ENCODE data around the gene INVS.
"Not testable (repeated sequence)": the region's sequence is repeated elsewhere in the genome, so short reads cannot be mapped to it uniquely, and the experiment has no call there.

INVS gene

GRCh38 chr9:100229136-100229535, 130.1 kb downstream of the INVS start:
- TF ChIP-seq Cebpa-rat (IDR thresholded peaks at IDR 0.05): no peak
- H3K4me1 ChIP-seq: no peaks in the 10 kb centered on the region

GRCh38 chr9:100229561-100229960, 130.5 kb downstream of the INVS start:
- Histone ChIP-seq H3K4me1 (no peaks in the 10 kb centered on the region), H3K36me3 (peaks cover 23 to 75% (median 55%) of the 10 kb centered on the region in 11 experiments; a peak in 21 of 22 replicates), H4K20me1 (no peaks in the 10 kb centered on the region), H3K9me3 (replicated peaks in 1 of 11) (peaks cover 16 to 25% (median 20%) of the 10 kb centered on the region in 11 experiments), H3K4me3 (no peak overlapping the region), H3K4me2 (no peak overlapping the region), H3K9ac (no peak overlapping the region), H3K27ac (no peak overlapping the region), H3K27me3 (no peaks in the 10 kb centered on the region)
- TF ChIP-seq Cebpa-rat (IDR thresholded peaks at IDR 0.05): no peak

More at GRCh38 chr9:100229136-100229535, 130.1 kb downstream of the INVS start:
- peaks cover 23 to 70% (median 55%) of the 10 kb centered on the region in 11 experiments; a peak in 21 of 22 replicates for H3K36me3 ChIP-seq
- H4K20me1 ChIP-seq: no peaks in the 10 kb centered on the region
- no peak overlapping the region for H3K4me3 ChIP-seq
- H3K9ac ChIP-seq: no peak overlapping the region
- H3K27ac ChIP-seq: no peak overlapping the region
- H3K4me2 ChIP-seq: no peak overlapping the region
- H3K27me3 ChIP-seq: no peaks in the 10 kb centered on the region
- peaks cover 15 to 21% (median 17%) of the 10 kb centered on the region in 11 experiments for H3K9me3 ChIP-seq (replicated peaks in 1 of 11)

- H3K27ac ChIP-seq, H4K20me1 ChIP-seq, H3K9ac ChIP-seq, H3K27me3 ChIP-seq, H3K4me1 ChIP-seq, H3K4me3 ChIP-seq, H3K4me2 ChIP-seq: not testable (repeated sequence)
- Histone ChIP-seq H3K9me3 (replicated peaks in 1 of 11) (peaks cover 22 to 43% (median 33%) of the 10 kb centered on the region in 11 experiments), H3K36me3 (peaks cover 23 to 75% (median 47%) of the 10 kb centered on the region in 11 experiments)
Measured at GRCh38 chr9:100236986-100237385, 137.9 kb downstream of the INVS start.

- TF ChIP-seq Cebpa-rat (IDR thresholded peaks at IDR 0.05): no peak
- Histone ChIP-seq H3K9me3 (replicated peaks in 1 of 11) (peaks cover 0 to 15% (median 10%) of the 10 kb centered on the region in 11 experiments; a peak in 12 of 22 replicates), H3K27ac (no peak overlapping the region), H3K36me3 (peaks cover 30 to 84% (median 59%) of the 10 kb centered on the region in 11 experiments), H3K27me3 (no peaks in the 10 kb centered on the region), H3K4me1 (no peaks in the 10 kb centered on the region), H4K20me1 (no peaks in the 10 kb centered on the region), H3K9ac (no peak overlapping the region), H3K4me2 (no peak overlapping the region), H3K4me3 (no peak overlapping the region)
Measured at GRCh38 chr9:100240512-100240911, 141.5 kb downstream of the INVS start.

- TF ChIP-seq Cebpa-rat (IDR thresholded peaks at IDR 0.05): no peak
- Histone ChIP-seq H4K20me1 (no peaks in the 10 kb centered on the region), H3K27me3 (no peaks in the 10 kb centered on the region)
Measured at GRCh38 chr9:100267211-100267610, 168.2 kb downstream of the INVS start.

GRCh38 chr9:100268271-100268670, 169.2 kb downstream of the INVS start:
- Histone ChIP-seq H3K27ac (no peak overlapping the region), H3K36me3 (peaks cover 29 to 72% (median 47%) of the 10 kb centered on the region in 11 experiments), H3K9me3 (replicated peaks in 1 of 11) (no peaks in the 10 kb centered on the region), H3K4me1 (no peaks in the 10 kb centered on the region), H3K4me3 (no peak overlapping the region), H4K20me1 (no peaks in the 10 kb centered on the region), H3K27me3 (no peaks in the 10 kb centered on the region), H3K9ac (no peak overlapping the region), H3K4me2 (no peak overlapping the region)
- no peak for TF ChIP-seq Cebpa-rat (IDR thresholded peaks at IDR 0.05)

More at GRCh38 chr9:100267211-100267610, 168.2 kb downstream of the INVS start:
- Histone ChIP-seq H3K9me3 (replicated peaks in 1 of 11) (no peaks in the 10 kb centered on the region), H3K4me3 (no peak overlapping the region), H3K4me1 (no peaks in the 10 kb centered on the region), H3K9ac (no peak overlapping the region), H3K36me3 (peaks cover 19 to 70% (median 42%) of the 10 kb centered on the region in 11 experiments), H3K4me2 (no peak overlapping the region), H3K27ac (no peak overlapping the region)

GRCh38 chr9:100269656-100270055, 170.6 kb downstream of the INVS start:
- no peak overlapping the region for H3K4me3 ChIP-seq
- no peak for TF ChIP-seq Cebpa-rat (IDR thresholded peaks at IDR 0.05)
- no peak overlapping the region for H3K27ac ChIP-seq
- no peak overlapping the region for H3K9ac ChIP-seq
- H3K4me1 ChIP-seq: no peaks in the 10 kb centered on the region
- H4K20me1 ChIP-seq: no peaks in the 10 kb centered on the region
- H3K36me3 ChIP-seq: peaks cover 41 to 73% (median 52%) of the 10 kb centered on the region in 11 experiments
- H3K27me3 ChIP-seq: no peaks in the 10 kb centered on the region
- H3K4me2 ChIP-seq: no peak overlapping the region
- H3K9me3 ChIP-seq (replicated peaks in 1 of 11): no peaks in the 10 kb centered on the region

GRCh38 chr9:100277166-100277979, 178.3 kb downstream of the INVS start:
- Histone ChIP-seq H3K27me3 (no peaks in the 10 kb centered on the region), H3K36me3 (peaks cover 62 to 97% (median 79%) of the 10 kb centered on the region in 11 experiments), H3K9me3 (replicated peaks in 1 of 11) (no peaks in the 10 kb centered on the region), H3K4me2 (no peak overlapping the region), H4K20me1 (no peaks in the 10 kb centered on the region), H3K4me1 (no peaks in the 10 kb centered on the region), H3K9ac (no peak overlapping the region), H3K27ac (no peak overlapping the region), H3K4me3 (no peak overlapping the region)
- TF ChIP-seq Cebpa-rat (IDR thresholded peaks at IDR 0.05): no peak

- Histone ChIP-seq H4K20me1 (no peaks in the 10 kb centered on the region), H3K36me3 (peaks cover 50 to 97% (median 77%) of the 10 kb centered on the region in 11 experiments), H3K9me3 (replicated peaks in 1 of 11) (peaks cover 0 to 13% (median 6%) of the 10 kb centered on the region in 11 experiments; a peak in 12 of 22 replicates), H3K27me3 (no peaks in the 10 kb centered on the region), H3K27ac (no peak overlapping the region), H3K9ac (no peak overlapping the region), H3K4me1 (peaks cover 0 to 1% (median 0%) of the 10 kb centered on the region in 10 experiments; a peak in 5 of 20 replicates), H3K4me3 (no peak overlapping the region), H3K4me2 (no peak overlapping the region)
- TF ChIP-seq Cebpa-rat (IDR thresholded peaks at IDR 0.05): no peak
Measured at GRCh38 chr9:100281066-100281465, 182.0 kb downstream of the INVS start.

Measured in BLaER1 treated with 17β-estradiol and CSF1 and Interleukin-3, amounts not matched to agents 10 nM and 100 nM (cell line).